HepG2 (cell line): ENCODE results near the gene CDK13. TPM values are rescaled to one million over a fixed set of nuclear protein-coding genes. Genes with fewer than 3 reads are reported as not detected.
A peak's percentile ranks its signal among the peaks of the same experiment; 100 is the strongest.

ENCODE experiments used
- ATAC-seq: fragments of 200-7000 bp; cut with Tn5 transposase; 3 replicates; pipeline ENCODE4 v1.9.1; 2020; ENCODE audit warnings: mild to moderate bottlenecking, moderate library complexity
- BruUV-seq: library from RNA; stranded (reverse); fragments of 400-500 nt; replicated peaks from 2 replicates; lab custom pipeline; 2021; lab: Mats Ljungman, UMichigan
- CTCF ChIA-PET: fragments of 300-600 bp; formaldehyde crosslinking; extraction: SDS; loops from one replicate; lab custom pipeline; 2021; ENCODE audit warnings: low total read pairs, inconsistent platforms, low intra/inter-chr PET ratio; lab: Yijun Ruan, JAX
- POLR2A ChIA-PET: fragments of 350-600 bp; sonication (Branson Sonifier 250); formaldehyde crosslinking; loops from one replicate; lab custom pipeline; 2020; ENCODE audit warnings: antibody characterized with exemption, inconsistent platforms; lab: Yijun Ruan, JAX
- DNase-seq: peaks from one replicate; pipeline ENCODE4 v3.0.0-alpha.2; 2015; ENCODE audit warnings: low spot score
- FAIRE-seq: peaks from 3 replicates; lab custom pipeline; 2011; peaks lifted over from hg19 to GRCh38; lab: Jason Lieb, UNC
- H2AFZ ChIP-seq: one replicate; pipeline ENCODE4 v1.6.1; 2011; ENCODE audit warnings: low read length, inconsistent platforms
- H3K27ac ChIP-seq: fragments of 300-600 bp; 3 replicates; pipeline ENCODE4 v1.8.0; 2011; ENCODE audit warnings: mixed run types, mild to moderate bottlenecking, mixed read lengths, low read length, inconsistent platforms; ENCODE audit not compliant: insufficient read depth; ENCODE audit errors: extremely low read length
- H3K27me3 ChIP-seq, 2 experiments: fragments of 200-600 bp in 1 of 2; 2 replicates in 1 of 2; 3 replicates in 1 of 2; pipeline versions ENCODE4 v1.6.0 to v1.8.0; 2011; ENCODE audit warnings: low read length in 2 of 2, mild to moderate bottlenecking in 2 of 2, moderate library complexity in 2 of 2, inconsistent platforms in 1 of 2; ENCODE audit not compliant: insufficient read depth in 2 of 2, control insufficient read depth in 1 of 2
- H3K36me3 ChIP-seq, 2 experiments: fragments of 200-600 bp in 1 of 2; replicated peaks in 1 of 2; 2 replicates in 1 of 2; 3 replicates in 1 of 2; pipeline versions ENCODE4 v1.5.1 to v1.8.0; 2011; ENCODE audit warnings: low read length in 2 of 2, inconsistent platforms in 1 of 2; ENCODE audit not compliant: insufficient read depth in 2 of 2, control insufficient read depth in 1 of 2
- H3K4me1 ChIP-seq: 2 replicates; pipeline ENCODE4 v1.5.1; 2012; ENCODE audit warnings: low read length, inconsistent platforms; ENCODE audit not compliant: insufficient read depth
- H3K4me2 ChIP-seq: 2 replicates; pipeline ENCODE4 v1.6.0; 2011; ENCODE audit warnings: low read depth, low read length, inconsistent platforms
- H3K4me3 ChIP-seq, 3 experiments: fragments of 200-600 bp in 1 of 3; sonication (generic), shearing (Covaris generic) in 1 of 3; replicated peaks in 1 of 3; 2 replicates each; pipeline ENCODE4 v1.5.1; 2011 to 2016; ENCODE audit warnings: low read length in 3 of 3, inconsistent platforms in 2 of 3, low read depth in 2 of 3, mild to moderate bottlenecking in 2 of 3, control low read depth in 1 of 3, mixed read lengths in 1 of 3; ENCODE audit not compliant: insufficient read depth in 1 of 3
- H3K79me2 ChIP-seq: one replicate; pipeline ENCODE4 v1.6.1; 2011; ENCODE audit warnings: low read length, inconsistent platforms; ENCODE audit not compliant: insufficient read depth
- H3K9ac ChIP-seq: 2 replicates; pipeline ENCODE4 v1.6.0; 2011; ENCODE audit warnings: mild to moderate bottlenecking, low read depth, low read length, inconsistent platforms; ENCODE audit not compliant: insufficient read depth
- H3K9me3 ChIP-seq: 2 replicates; pipeline ENCODE4 v1.5.1; 2012; ENCODE audit warnings: mild to moderate bottlenecking, low read length
- H4K20me1 ChIP-seq: 2 replicates; pipeline ENCODE4 v1.6.0; 2011; ENCODE audit warnings: inconsistent platforms, mild to moderate bottlenecking, low read length, moderate library complexity; ENCODE audit not compliant: insufficient read depth
- ATRX ChIP-seq: sonication (generic); formaldehyde crosslinking; IDR thresholded peaks from 2 replicates; pipeline ENCODE4 v1.4.0; 2020; ENCODE audit warnings: missing genetic modification reagents, borderline replicate concordance
- HNRNPLL ChIP-seq: fragments of 200-400 bp; formaldehyde crosslinking; IDR thresholded peaks from 2 replicates; pipeline ENCODE4 v1.6.1; 2017; ENCODE audit warnings: mild to moderate bottlenecking, low read depth, low read length; ENCODE audit not compliant: poor library complexity, severe bottlenecking
- PCBP2 ChIP-seq: fragments of 200-400 bp; formaldehyde crosslinking; optimal IDR thresholded peaks from 2 replicates; pipeline ENCODE3; 2018; ENCODE audit warnings: low read length, low read depth; ENCODE audit not compliant: poor library complexity, severe bottlenecking
- PHF20 ChIP-seq: sonication (generic); formaldehyde crosslinking; IDR thresholded peaks from 2 replicates; pipeline ENCODE4 v1.5.0; 2020; ENCODE audit warnings: mild to moderate bottlenecking, missing genetic modification reagents
- SRF ChIP-seq: IDR thresholded peaks from 2 replicates; pipeline ENCODE4 v1.6.1; 2011; ENCODE audit warnings: mild to moderate bottlenecking, low read depth, low read length, moderate library complexity
- TCF7L2 ChIP-seq: IDR thresholded peaks from 2 replicates; pipeline ENCODE4 v1.6.1; 2011; ENCODE audit warnings: mild to moderate bottlenecking, low read depth, low read length, moderate library complexity
- ZNF138 ChIP-seq: sonication (generic); formaldehyde crosslinking; IDR thresholded peaks from 2 replicates; pipeline ENCODE4 v1.5.0; 2020; ENCODE audit warnings: mild to moderate bottlenecking, low read depth, missing genetic modification reagents
- ZNF747 ChIP-seq: sonication (generic); formaldehyde crosslinking; IDR thresholded peaks from 2 replicates; pipeline ENCODE4 v1.8.1; 2023; ENCODE audit warnings: missing genetic modification reagents, mild to moderate bottlenecking, borderline replicate concordance
- ZNF75D ChIP-seq: sonication (generic); formaldehyde crosslinking; IDR thresholded peaks from 2 replicates; pipeline ENCODE4 v1.8.1; 2023; ENCODE audit warnings: missing genetic modification reagents, mild to moderate bottlenecking, borderline replicate concordance
- ZNF770 ChIP-seq: sonication (generic); formaldehyde crosslinking; IDR thresholded peaks from 2 replicates; pipeline ENCODE4 v1.5.0; 2020; ENCODE audit warnings: mild to moderate bottlenecking, missing genetic modification reagents
- WGBS: methylation state at CpG from one replicate; pipeline ENCODE4 v1.1.6; 2017; ENCODE audit warnings: low lambda C conversion rate; 5-methylcytosine and 5-hydroxymethylcytosine counted together
- in situ Hi-C: cut with HindIII; loops from 2 replicates; pipeline ENCODE4 v1.10.0; 2017; ENCODE audit warnings: low pct_unique_long_range_greater_than_20kb; ENCODE audit not compliant: extremely low pct_ligation_motif_present
- intact Hi-C: fragments of 100-400 bp; cut with micrococcal nuclease; formaldehyde crosslinking; loops from one replicate; pipeline ENCODE4 v1.10.0; 2022; ENCODE audit not compliant: unreplicated experiment
- polyA plus RNA-seq, 8 experiments: library from polyadenylated mRNA; depleted of rRNA in 3 of 8; stranded (reverse) in 7 of 8; unstranded in 1 of 8; fragments of >200 nt; fragmentation: Illumina TruSeq in 4 of 8; extraction: Trizol in 4 of 8; gene quantifications; 2 replicates each; pipeline versions ENCODE4 v1.2.1 to v1.2.3, GENCODE V29; 2011 to 2016; ENCODE audit warnings: low read depth in 4 of 8, missing spikeins in 1 of 8, mixed read lengths in 1 of 8; ENCODE audit not compliant: insufficient read depth in 1 of 8
- total RNA-seq, 5 experiments: library from RNA; depleted of rRNA; stranded (reverse); fragments of >200 nt; fragmentation: Illumina TruSeq; extraction: Trizol; gene quantifications; 2 replicates each; pipeline ENCODE4 v1.2.3, GENCODE V29; 2016; ENCODE audit warnings: low read depth in 1 of 5

Gene CDK13
- total and polyA plus RNA-seq, 2 of the 13 experiments (the other 11 are each of a cell fraction or from before 2014, with no cell fraction given) = 21.0 to 40.9 TPM

- H3K36me3 ChIP-seq = peaks cover 0 to 3% of the 10 kb centered on the region in 2 experiments; a peak in 1 of 5 replicates
- POLR2A ChIA-PET = no interaction called here
- no peaks in the 10 kb centered on the region for H3K9me3 ChIP-seq
- CTCF ChIA-PET = no interaction called here
- no peak overlapping the region for H3K27ac ChIP-seq
- H3K4me1 ChIP-seq = peaks cover 36% of the 10 kb centered on the region
- in situ Hi-C loops = no loop called here
- intact Hi-C loops = loop anchor here (2.0 kb wide), 1 partner anchor 34 kb away; the partner anchor contains the start of genes MPLKIP and SUGCT
- no peaks in the 10 kb centered on the region for H3K79me2 ChIP-seq
- H4K20me1 ChIP-seq = no peaks in the 10 kb centered on the region
- no peak overlapping the region for H3K4me3 ChIP-seq
- BruUV-seq = no TSS peak
- WGBS = 96% methylated on average over 3 of the region's 3 CpGs
- no peak overlapping the region for H3K4me2 ChIP-seq
- H3K27me3 ChIP-seq = no peaks in the 10 kb centered on the region
- no peak overlapping the region for H3K9ac ChIP-seq
- ATAC-seq = no peak
- DNase-seq = no peak
- peak; percentile 81 for TF ChIP-seq ZNF770 (CRISPR knock-in tag)
- no peak for TF ChIP-seq PHF20
- no peak for FAIRE-seq
- no peak overlapping the region for H2AFZ ChIP-seq
Observed at GRCh38 chr7:40101201-40101600, 151.1 kb downstream of the CDK13 start.

- H3K79me2 ChIP-seq = no peaks in the 10 kb centered on the region
- H3K9ac ChIP-seq = no peak overlapping the region
- FAIRE-seq = no peak
- H2AFZ ChIP-seq = no peak overlapping the region
- H3K9me3 ChIP-seq = no peaks in the 10 kb centered on the region
- no peaks in the 10 kb centered on the region; a peak in 1 of 5 replicates for H3K36me3 ChIP-seq
- intact Hi-C loops = no loop called here
- H3K4me1 ChIP-seq = peaks cover 24% of the 10 kb centered on the region
- TF ChIP-seq ZNF75D (no peak), ZNF747 (CRISPR knock-in tag) (no peak), ATRX (CRISPR knock-in tag) (no peak), HNRNPLL (no peak), TCF7L2 (no peak), PCBP2 (no peak), SRF (no peak), ZNF138 (CRISPR knock-in tag) (no peak)
- TF ChIP-seq, all 625 proteins: peak for 0
- DNase-seq (no peak), ATAC-seq (no peak)
- ChIA-PET POLR2A (no interaction called here), CTCF (no interaction called here)
- Histone ChIP-seq H3K4me2 (no peak overlapping the region), H4K20me1 (no peaks in the 10 kb centered on the region), H3K27ac (no peak overlapping the region), H3K4me3 (no peak overlapping the region), H3K27me3 (no peaks in the 10 kb centered on the region)
- WGBS = 100% methylated on average over 2 of the region's 2 CpGs
- in situ Hi-C loops = no loop called here
- BruUV-seq = no TSS peak
Observed at GRCh38 chr7:40102897-40103296, 152.8 kb downstream of the CDK13 start.
